ENCODE results near the gene UNC5B. TPM values are rescaled to one million over a fixed set of nuclear protein-coding genes. Genes with fewer than 3 reads are reported as not detected.
"Not testable (repeated sequence)": the region's sequence is repeated elsewhere in the genome, so short reads cannot be mapped to it uniquely, and the experiment has no call there.

The UNC5B gene
- total RNA-seq, 1 donor from 2014 or later = 7.1 TPM

GRCh38 chr10:71268758-71269157 is 56.4 kb downstream of the UNC5B start:
- peak; percentile 64 for DNase-seq

- peak; percentile 38 for DNase-seq
These were observed 57.2 kb downstream of the UNC5B start for GRCh38 chr10:71269301-71270288.

GRCh38 chr10:71270301-71271220 is 58.2 kb downstream of the UNC5B start:
- peak; percentile 81 for DNase-seq

- no peak for DNase-seq
These were observed 59.3 kb downstream of the UNC5B start for GRCh38 chr10:71271662-71272055.

- DNase-seq = no peak
These were observed 59.8 kb downstream of the UNC5B start for GRCh38 chr10:71272056-71272771.

GRCh38 chr10:71272974-71273373 is 60.6 kb downstream of the UNC5B start:
- not testable (repeated sequence) for DNase-seq

- no peak for DNase-seq
These were observed 61.1 kb downstream of the UNC5B start for GRCh38 chr10:71273506-71273905.

GRCh38 chr10:71274901-71275796 is 62.8 kb downstream of the UNC5B start:
- DNase-seq = no peak

GRCh38 chr10:71276873-71277272 is 64.5 kb downstream of the UNC5B start:
- DNase-seq = no peak

- DNase-seq = no peak
These were observed 65.7 kb downstream of the UNC5B start for GRCh38 chr10:71277914-71278665.

GRCh38 chr10:71278691-71279588 is 66.6 kb downstream of the UNC5B start:
- peak; percentile 59 for DNase-seq

- DNase-seq = no peak
These were observed 67.3 kb downstream of the UNC5B start for GRCh38 chr10:71279590-71280170.

GRCh38 chr10:71280216-71280615 is 67.8 kb downstream of the UNC5B start:
- no peak for DNase-seq

- DNase-seq = no peak
These were observed 68.5 kb downstream of the UNC5B start for GRCh38 chr10:71280825-71281224.

GRCh38 chr10:71281646-71282322 is 69.4 kb downstream of the UNC5B start:
- DNase-seq = no peak

GRCh38 chr10:71282323-71282680 is 69.9 kb downstream of the UNC5B start:
- no peak for DNase-seq

GRCh38 chr10:71283410-71283809 is 71.0 kb downstream of the UNC5B start:
- DNase-seq = no peak

GRCh38 chr10:71283876-71284275 is 71.5 kb downstream of the UNC5B start:
- DNase-seq = no peak

All from tongue (tissue), 2 donors.